CD14-positive monocyte (primary cell): ENCODE measurements around the gene ACOT7. TPM values are rescaled to one million over a fixed set of nuclear protein-coding genes. Genes with fewer than 3 reads are reported as not detected.

Experiments used
- DNase-seq, 3 donors: peaks; one replicate each; pipeline ENCODE4 v3.0.0-alpha.2; 2011 to 2022
- H2AFZ ChIP-seq: 2 replicates; pipeline ENCODE4 v1.6.0; 2012; ENCODE audit warnings: mild to moderate bottlenecking, low read depth, low read length, inconsistent platforms; ENCODE audit not compliant: insufficient read depth, poor library complexity, severe bottlenecking
- H3K27ac ChIP-seq, 2 donors: 1 replicate in 1 of 2; 2 replicates in 1 of 2; pipeline ENCODE4 v1.5.1; 2012 to 2013; ENCODE audit warnings: low read length in 2 of 2, control low read depth in 1 of 2, inconsistent platforms in 1 of 2, low read depth in 1 of 2, mild to moderate bottlenecking in 1 of 2
- H3K27me3 ChIP-seq, 2 donors: one replicate each; pipeline versions ENCODE4 v1.6.0 to v1.6.1; 2011 to 2013; ENCODE audit warnings: low read length in 2 of 2; ENCODE audit not compliant: control insufficient read depth in 2 of 2, insufficient read depth in 2 of 2
- H3K36me3 ChIP-seq, 2 donors: replicated peaks in 1 of 2; 1 replicate in 1 of 2; 2 replicates in 1 of 2; pipeline versions ENCODE4 v1.5.1 to v1.6.1; 2012 to 2013; ENCODE audit warnings: low read length in 2 of 2, control low read depth in 1 of 2, inconsistent platforms in 1 of 2, mild to moderate bottlenecking in 1 of 2; ENCODE audit not compliant: insufficient read depth in 2 of 2, control insufficient read depth in 1 of 2
- H3K4me1 ChIP-seq, 2 donors: 1 replicate in 1 of 2; 2 replicates in 1 of 2; pipeline versions ENCODE4 v1.5.1 to v1.6.1; 2012 to 2013; ENCODE audit warnings: low read length in 2 of 2, control low read depth in 1 of 2, inconsistent platforms in 1 of 2, mild to moderate bottlenecking in 1 of 2, moderate library complexity in 1 of 2; ENCODE audit not compliant: insufficient read depth in 2 of 2, control insufficient read depth in 1 of 2
- H3K4me2 ChIP-seq: replicated peaks from 2 replicates; pipeline ENCODE3; 2012; ENCODE audit warnings: low read length, moderate library complexity, mild to moderate bottlenecking; ENCODE audit not compliant: poor library complexity, severe bottlenecking; ENCODE audit errors: extremely low read depth
- H3K4me3 ChIP-seq, 3 experiments: fragments of 200-600 bp in 1 of 3; sonication (generic) in 1 of 3; replicated peaks in 1 of 3; 1 replicate in 2 of 3; 2 replicates in 1 of 3; pipeline ENCODE4 v1.5.1; 2011 to 2013; ENCODE audit warnings: low read length in 3 of 3, mild to moderate bottlenecking in 3 of 3, control low read depth in 2 of 3, low read depth in 2 of 3, inconsistent platforms in 1 of 3, moderate library complexity in 1 of 3
- H3K79me2 ChIP-seq: 2 replicates; pipeline ENCODE4 v1.6.0; 2012; ENCODE audit warnings: mild to moderate bottlenecking, control low read depth, inconsistent platforms, low read length, moderate library complexity; ENCODE audit not compliant: insufficient read depth
- H3K9ac ChIP-seq: 2 replicates; pipeline ENCODE4 v1.6.0; 2017; ENCODE audit warnings: low read length, mild to moderate bottlenecking; ENCODE audit not compliant: insufficient read depth, poor library complexity, severe bottlenecking
- H3K9me3 ChIP-seq, 2 donors: replicated peaks in 1 of 2; 1 replicate in 1 of 2; 2 replicates in 1 of 2; pipeline versions ENCODE4 v1.5.1 to v1.6.1; 2012 to 2013; ENCODE audit warnings: low read length in 2 of 2, control low read depth in 1 of 2; ENCODE audit not compliant: control insufficient read depth in 1 of 2, insufficient read depth in 1 of 2
- H4K20me1 ChIP-seq: 2 replicates; pipeline ENCODE4 v1.6.0; 2012; ENCODE audit warnings: mild to moderate bottlenecking, low read length, control low read depth, moderate library complexity; ENCODE audit not compliant: insufficient read depth
- H3K27ac Mint-ChIP-seq, 7 donors: one replicate each; pipeline ENCODE4 v1.8.0; 2020; ENCODE audit warnings: mild to moderate bottlenecking in 7 of 7, mixed read lengths in 7 of 7, moderate library complexity in 6 of 7, inconsistent platforms in 2 of 7
- H3K27me3 Mint-ChIP-seq, 3 donors: one replicate each; pipeline ENCODE4 v1.8.0; 2021 to 2022; ENCODE audit warnings: low read depth in 3 of 3, mild to moderate bottlenecking in 3 of 3, mixed read lengths in 3 of 3, moderate library complexity in 3 of 3, inconsistent platforms in 1 of 3
- H3K36me3 Mint-ChIP-seq, 2 donors: one replicate each; pipeline ENCODE4 v1.8.0; 2020; ENCODE audit warnings: mixed read lengths in 2 of 2, inconsistent platforms in 1 of 2, mild to moderate bottlenecking in 1 of 2
- H3K4me1 Mint-ChIP-seq: one replicate; pipeline ENCODE4 v1.8.0; 2020; ENCODE audit warnings: mild to moderate bottlenecking, mixed read lengths
- H3K4me3 Mint-ChIP-seq, 2 donors: one replicate each; pipeline ENCODE4 v1.8.0; 2020; ENCODE audit warnings: mild to moderate bottlenecking in 2 of 2, mixed read lengths in 2 of 2, moderate library complexity in 1 of 2
- H3K9me3 Mint-ChIP-seq, 7 donors: one replicate each; pipeline ENCODE4 v1.8.0; 2020 to 2022; ENCODE audit warnings: mixed read lengths in 7 of 7, mild to moderate bottlenecking in 6 of 7, moderate library complexity in 6 of 7, inconsistent platforms in 2 of 7
- WGBS: methylation state at CpG from one replicate; pipeline ENCODE4 v1.1.5; 2013; ENCODE audit warnings: missing lambda C conversion rate; ENCODE audit not compliant: insufficient coverage; 5-methylcytosine and 5-hydroxymethylcytosine counted together
- intact Hi-C, 2 donors: fragments of 100-400 bp; cut with micrococcal nuclease; formaldehyde crosslinking; loops; one replicate each; pipeline versions ENCODE4 v1.15.0 to v1.15.1; 2023
- polyA plus RNA-seq, 3 donors: library from polyadenylated mRNA; depleted of rRNA in 1 of 3; unstranded in 2 of 3; stranded (reverse) in 1 of 3; fragments of 300-500 nt in 2 of 3; fragments of >200 nt in 1 of 3; fragmentation: Illumina TruSeq in 2 of 3; gene quantifications; 1 replicate in 2 of 3; 2 replicates in 1 of 3; pipeline ENCODE4 v1.2.3, GENCODE V29; 2012 to 2021
- TF ChIP-seq, protein P1 (sequence below): fragments of 200-600 bp; IDR thresholded peaks from one replicate; pipeline ENCODE4 v1.8.0; 2022; ENCODE audit warnings: antibody characterized with exemption, mild to moderate bottlenecking

Gene ACOT7
- polyA plus RNA-seq, 3 donors, result 0.63 to 4.3 (median 1.4) TPM

DNA sequence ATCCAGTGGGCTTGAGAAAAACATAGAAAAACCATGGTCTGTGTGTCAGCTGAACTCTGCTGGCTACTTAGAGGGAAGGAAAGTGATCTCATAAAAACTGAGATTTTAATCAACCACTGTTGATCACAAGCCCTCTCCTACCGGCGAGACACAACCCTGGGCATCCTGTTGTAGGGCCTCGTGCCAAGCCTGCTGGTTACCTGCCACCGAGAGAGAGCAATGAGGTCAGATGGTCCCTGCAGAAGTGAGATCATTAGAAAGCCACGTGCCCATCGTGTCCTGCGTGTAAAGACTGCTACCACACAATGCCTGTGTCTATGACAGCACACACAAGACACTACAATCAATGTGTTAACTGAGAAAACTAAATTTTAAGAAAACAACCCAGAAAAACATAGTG, 91.0 kb downstream of the ACOT7 start:
- Histone ChIP-seq H3K36me3 (no peaks in the 10 kb centered on the region), H3K4me1 (no peaks in the 10 kb centered on the region), H3K4me2 (no peak overlapping the region), H3K4me3 (no peak overlapping the region), H3K79me2 (no peaks in the 10 kb centered on the region), H3K9ac (no peak overlapping the region), H4K20me1 (no peaks in the 10 kb centered on the region), H3K27ac (no peak overlapping the region), H2AFZ (no peak overlapping the region), H3K9me3 (peaks cover 15% of the 10 kb centered on the region in 2 donors), H3K27me3 (no peaks in the 10 kb centered on the region)
- Mint-ChIP-seq H3K4me3 (no peak overlapping the region), H3K27me3 (peaks cover 0 to 1% (median 0%) of the 10 kb centered on the region in 3 donors), H3K27ac (no peak overlapping the region), H3K36me3 (peaks cover 2 to 9% of the 10 kb centered on the region in 2 donors), H3K4me1 (no peaks in the 10 kb centered on the region), H3K9me3 (peaks cover 13 to 17% (median 15%) of the 10 kb centered on the region in 7 donors)
- no peak for DNase-seq
- TF ChIP-seq, protein P1, sequence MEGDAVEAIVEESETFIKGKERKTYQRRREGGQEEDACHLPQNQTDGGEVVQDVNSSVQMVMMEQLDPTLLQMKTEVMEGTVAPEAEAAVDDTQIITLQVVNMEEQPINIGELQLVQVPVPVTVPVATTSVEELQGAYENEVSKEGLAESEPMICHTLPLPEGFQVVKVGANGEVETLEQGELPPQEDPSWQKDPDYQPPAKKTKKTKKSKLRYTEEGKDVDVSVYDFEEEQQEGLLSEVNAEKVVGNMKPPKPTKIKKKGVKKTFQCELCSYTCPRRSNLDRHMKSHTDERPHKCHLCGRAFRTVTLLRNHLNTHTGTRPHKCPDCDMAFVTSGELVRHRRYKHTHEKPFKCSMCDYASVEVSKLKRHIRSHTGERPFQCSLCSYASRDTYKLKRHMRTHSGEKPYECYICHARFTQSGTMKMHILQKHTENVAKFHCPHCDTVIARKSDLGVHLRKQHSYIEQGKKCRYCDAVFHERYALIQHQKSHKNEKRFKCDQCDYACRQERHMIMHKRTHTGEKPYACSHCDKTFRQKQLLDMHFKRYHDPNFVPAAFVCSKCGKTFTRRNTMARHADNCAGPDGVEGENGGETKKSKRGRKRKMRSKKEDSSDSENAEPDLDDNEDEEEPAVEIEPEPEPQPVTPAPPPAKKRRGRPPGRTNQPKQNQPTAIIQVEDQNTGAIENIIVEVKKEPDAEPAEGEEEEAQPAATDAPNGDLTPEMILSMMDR, result no peak
- WGBS, result 94% methylated on average over 7 of the region's 7 CpGs
- intact Hi-C loops, result no loop called here

DNA sequence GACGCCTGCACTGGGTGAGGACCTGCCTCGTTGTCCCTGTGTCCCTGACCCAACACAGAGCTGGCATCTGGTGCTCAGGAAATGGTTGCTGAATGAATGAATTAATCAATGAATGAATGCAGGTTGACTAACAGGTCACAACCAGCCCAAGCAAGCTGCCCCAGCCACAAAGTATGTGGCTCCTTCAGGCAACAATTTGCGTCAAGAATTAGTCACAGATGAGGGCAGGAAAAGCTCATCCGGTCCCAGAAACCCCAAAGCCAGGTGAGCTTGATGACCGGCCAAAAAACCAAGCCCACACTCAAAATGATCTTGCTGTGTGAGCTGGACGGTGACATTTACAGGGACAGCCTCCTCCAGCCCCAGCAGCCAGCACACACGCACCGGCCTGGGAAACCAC, 92.0 kb downstream of the ACOT7 start:
- 100% methylated on average over 6 of the region's 8 CpGs for WGBS
- Histone ChIP-seq H3K79me2 (no peaks in the 10 kb centered on the region), H2AFZ (no peak overlapping the region), H3K9ac (no peak overlapping the region), H3K4me2 (no peak overlapping the region), H3K4me3 (no peak overlapping the region), H3K4me1 (no peaks in the 10 kb centered on the region), H3K27me3 (no peaks in the 10 kb centered on the region), H3K36me3 (no peaks in the 10 kb centered on the region), H3K9me3 (peaks cover 4 to 5% of the 10 kb centered on the region in 2 donors), H4K20me1 (no peaks in the 10 kb centered on the region), H3K27ac (no peak overlapping the region)
- peaks cover 0 to 1% (median 0%) of the 10 kb centered on the region in 3 donors for H3K27me3 Mint-ChIP-seq
- H3K27ac Mint-ChIP-seq, result no peak overlapping the region
- H3K4me3 Mint-ChIP-seq, result no peak overlapping the region
- intact Hi-C loops, result no loop called here
- peaks cover 0 to 5% of the 10 kb centered on the region in 2 donors for H3K36me3 Mint-ChIP-seq
- H3K9me3 Mint-ChIP-seq, result peaks cover 4 to 7% (median 5%) of the 10 kb centered on the region in 7 donors
- no peak for DNase-seq
- TF ChIP-seq, protein P1, result no peak
- H3K4me1 Mint-ChIP-seq, result no peaks in the 10 kb centered on the region
